Neuron (in vitro differentiated cells): Measurements from ENCODE around the gene DUSP6.

Experiments
- H2AFZ ChIP-seq: one replicate; pipeline ENCODE4 v1.6.1; 2013; ENCODE audit warnings: low read depth, mild to moderate bottlenecking, inconsistent platforms, low read length, moderate library complexity
- H3K27me3 ChIP-seq: one replicate; pipeline ENCODE4 v1.6.1; 2013; ENCODE audit warnings: low read length; ENCODE audit not compliant: insufficient read depth
- H3K36me3 ChIP-seq: one replicate; pipeline ENCODE4 v1.6.1; 2013; ENCODE audit warnings: low read length; ENCODE audit not compliant: insufficient read depth
- H3K4me1 ChIP-seq: one replicate; pipeline ENCODE4 v1.6.1; 2013; ENCODE audit warnings: low read length; ENCODE audit not compliant: insufficient read depth
- H3K4me3 ChIP-seq: 2 replicates; pipeline ENCODE4 v1.5.1; 2013; ENCODE audit warnings: mild to moderate bottlenecking, low read length, moderate library complexity
- H3K9me3 ChIP-seq: one replicate; pipeline ENCODE4 v1.6.1; 2013; ENCODE audit warnings: low read length

DUSP6 gene

DNA sequence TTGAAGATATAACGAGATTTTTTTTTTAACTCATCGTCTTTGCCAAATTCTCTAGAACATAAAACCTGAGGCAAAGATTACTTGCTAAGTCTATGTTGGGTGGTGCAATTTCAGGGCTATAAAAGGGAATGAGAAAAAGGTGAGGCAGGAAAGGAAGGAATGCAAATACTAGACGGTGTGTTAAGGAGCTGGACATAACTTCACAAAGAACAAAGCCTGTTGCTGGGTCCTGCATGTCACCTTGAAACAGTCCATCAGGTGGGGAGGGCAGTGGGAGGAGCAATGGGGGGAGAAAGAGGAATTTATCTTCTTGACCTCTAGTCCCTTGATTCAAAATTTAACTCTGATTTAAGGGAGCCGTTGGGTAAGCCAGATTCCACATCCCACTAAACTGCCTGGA is 16.1 kb upstream of the DUSP6 start:
- H3K9me3 ChIP-seq, result no peaks in the 10 kb centered on the region
- no peak overlapping the region for H3K4me3 ChIP-seq
- no peaks in the 10 kb centered on the region for H3K36me3 ChIP-seq
- H2AFZ ChIP-seq, result no peak overlapping the region
- no peaks in the 10 kb centered on the region for H3K4me1 ChIP-seq
- no peaks in the 10 kb centered on the region for H3K27me3 ChIP-seq

GRCh38 chr12:89366676-89367364 is 14.5 kb upstream of the DUSP6 start:
- no peak overlapping the region for H3K4me3 ChIP-seq
- no peaks in the 10 kb centered on the region for H3K9me3 ChIP-seq
- no peak overlapping the region for H2AFZ ChIP-seq
- H3K4me1 ChIP-seq, result no peaks in the 10 kb centered on the region
- no peaks in the 10 kb centered on the region for H3K27me3 ChIP-seq
- no peaks in the 10 kb centered on the region for H3K36me3 ChIP-seq

DNA sequence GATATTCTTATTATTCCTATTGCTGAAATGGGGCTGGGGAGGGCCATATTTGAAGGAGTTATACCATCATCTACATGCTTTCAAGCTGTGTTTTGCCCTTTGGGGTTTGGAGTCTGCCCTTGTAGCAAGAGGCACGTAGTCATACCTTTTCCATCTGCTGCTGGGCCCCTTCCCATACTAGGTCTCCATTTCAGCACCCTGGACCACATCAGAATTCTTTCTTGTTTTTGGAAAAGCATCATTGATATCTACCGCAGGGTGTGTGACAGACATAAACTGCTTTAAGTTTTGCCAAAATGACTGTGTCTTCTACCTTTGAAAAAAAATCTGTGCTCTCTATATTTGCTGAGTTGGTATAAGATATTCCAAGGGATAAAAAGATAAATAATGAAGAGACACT is 12.3 kb upstream of the DUSP6 start:
- no peak overlapping the region for H3K4me3 ChIP-seq
- H3K36me3 ChIP-seq, result no peaks in the 10 kb centered on the region
- no peaks in the 10 kb centered on the region for H3K4me1 ChIP-seq
- no peaks in the 10 kb centered on the region for H3K27me3 ChIP-seq
- no peak overlapping the region for H2AFZ ChIP-seq
- H3K9me3 ChIP-seq, result no peaks in the 10 kb centered on the region

DNA sequence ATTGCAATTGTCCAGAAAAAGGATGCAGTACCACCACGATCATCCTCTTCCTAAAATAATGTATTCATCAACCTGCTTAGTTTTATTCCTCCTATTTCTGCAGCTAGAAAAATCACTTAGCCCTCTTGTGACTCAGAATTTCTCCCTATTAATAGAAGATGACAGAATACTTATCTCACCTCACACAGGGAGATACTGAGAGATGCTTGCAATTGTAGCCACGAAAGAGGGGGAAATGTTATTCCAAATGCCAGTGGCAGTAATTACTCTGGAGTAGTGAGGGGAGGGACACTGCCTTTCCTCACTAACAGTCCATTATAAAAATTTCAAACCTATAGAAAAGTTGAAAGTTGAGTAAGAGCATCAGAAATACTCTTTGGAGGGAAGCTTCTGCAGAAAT is 11.8 kb upstream of the DUSP6 start:
- Histone ChIP-seq H3K4me3 (no peak overlapping the region), H3K4me1 (no peaks in the 10 kb centered on the region), H3K36me3 (no peaks in the 10 kb centered on the region), H3K27me3 (no peaks in the 10 kb centered on the region), H3K9me3 (no peaks in the 10 kb centered on the region), H2AFZ (no peak overlapping the region)

DNA sequence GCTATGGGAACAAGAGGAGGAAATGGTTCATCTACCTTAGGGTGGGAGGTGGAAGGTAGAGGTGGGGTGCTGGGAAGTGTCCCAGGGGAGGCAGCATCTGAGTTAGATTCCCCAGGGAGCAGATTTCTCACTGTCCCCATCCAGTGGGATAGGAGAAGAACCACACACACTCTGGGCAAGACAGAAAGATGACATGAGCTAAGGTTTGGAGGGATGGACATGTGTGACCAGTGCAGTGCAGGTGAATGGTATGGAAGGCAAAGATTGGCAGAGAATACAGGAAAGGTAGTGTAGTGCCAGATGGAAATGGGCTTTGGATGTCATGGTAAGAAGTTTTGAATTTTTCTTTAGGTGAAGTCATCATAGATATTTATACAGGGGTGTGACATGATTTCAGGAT is 11.3 kb upstream of the DUSP6 start:
- Histone ChIP-seq H3K4me1 (no peaks in the 10 kb centered on the region), H3K4me3 (no peak overlapping the region), H3K27me3 (no peaks in the 10 kb centered on the region), H3K9me3 (no peaks in the 10 kb centered on the region), H2AFZ (no peak overlapping the region), H3K36me3 (no peaks in the 10 kb centered on the region)

- Histone ChIP-seq H3K9me3 (no peaks in the 10 kb centered on the region), H3K4me3 (no peak overlapping the region), H2AFZ (no peak overlapping the region), H3K27me3 (no peaks in the 10 kb centered on the region), H3K4me1 (no peaks in the 10 kb centered on the region), H3K36me3 (peaks cover 1% of the 10 kb centered on the region)
Observed at GRCh38 chr12:89363084-89363483, 10.8 kb upstream of the DUSP6 start.

GRCh38 chr12:89359615-89360014 is 7.3 kb upstream of the DUSP6 start:
- H3K27me3 ChIP-seq, result no peaks in the 10 kb centered on the region
- H3K4me3 ChIP-seq, result no peak overlapping the region

GRCh38 chr12:89358805-89359204 is 6.5 kb upstream of the DUSP6 start:
- H3K9me3 ChIP-seq, result no peaks in the 10 kb centered on the region
- peaks cover 3% of the 10 kb centered on the region for H3K36me3 ChIP-seq
- H2AFZ ChIP-seq, result no peak overlapping the region
- no peaks in the 10 kb centered on the region for H3K27me3 ChIP-seq
- no peak overlapping the region for H3K4me3 ChIP-seq
- H3K4me1 ChIP-seq, result peaks cover 22% of the 10 kb centered on the region

More at GRCh38 chr12:89359615-89360014, 7.3 kb upstream of the DUSP6 start:
- Histone ChIP-seq H3K4me1 (peaks cover 19% of the 10 kb centered on the region), H3K36me3 (peaks cover 3% of the 10 kb centered on the region), H3K9me3 (no peaks in the 10 kb centered on the region), H2AFZ (no peak overlapping the region)

DNA sequence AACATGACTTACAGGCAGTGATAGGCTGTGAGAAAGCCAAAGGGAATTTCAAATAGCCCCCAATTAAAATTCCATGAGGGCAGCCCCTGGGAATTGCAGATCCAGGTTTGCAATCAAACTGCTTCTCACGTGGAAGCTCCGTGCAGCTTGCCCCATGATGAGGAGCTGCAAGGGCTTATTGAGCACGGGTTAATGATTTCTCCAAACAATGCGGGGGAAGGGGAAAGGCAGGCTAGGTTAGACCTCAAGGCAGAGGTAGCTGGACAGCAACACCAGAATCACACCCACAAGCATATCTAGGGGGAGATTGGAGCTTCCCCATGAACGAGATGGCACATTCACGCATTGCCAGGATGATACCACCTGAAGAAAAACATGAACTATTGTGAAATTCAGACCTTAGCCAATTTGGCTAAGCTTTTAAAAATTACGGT is 5.0 kb upstream of the DUSP6 start:
- H3K36me3 ChIP-seq, result peaks cover 3% of the 10 kb centered on the region
- no peaks in the 10 kb centered on the region for H3K9me3 ChIP-seq
- peaks cover 26% of the 10 kb centered on the region for H3K4me1 ChIP-seq
- H3K4me3 ChIP-seq, result no peak overlapping the region
- H2AFZ ChIP-seq, result no peak overlapping the region
- H3K27me3 ChIP-seq, result no peaks in the 10 kb centered on the region

DNA sequence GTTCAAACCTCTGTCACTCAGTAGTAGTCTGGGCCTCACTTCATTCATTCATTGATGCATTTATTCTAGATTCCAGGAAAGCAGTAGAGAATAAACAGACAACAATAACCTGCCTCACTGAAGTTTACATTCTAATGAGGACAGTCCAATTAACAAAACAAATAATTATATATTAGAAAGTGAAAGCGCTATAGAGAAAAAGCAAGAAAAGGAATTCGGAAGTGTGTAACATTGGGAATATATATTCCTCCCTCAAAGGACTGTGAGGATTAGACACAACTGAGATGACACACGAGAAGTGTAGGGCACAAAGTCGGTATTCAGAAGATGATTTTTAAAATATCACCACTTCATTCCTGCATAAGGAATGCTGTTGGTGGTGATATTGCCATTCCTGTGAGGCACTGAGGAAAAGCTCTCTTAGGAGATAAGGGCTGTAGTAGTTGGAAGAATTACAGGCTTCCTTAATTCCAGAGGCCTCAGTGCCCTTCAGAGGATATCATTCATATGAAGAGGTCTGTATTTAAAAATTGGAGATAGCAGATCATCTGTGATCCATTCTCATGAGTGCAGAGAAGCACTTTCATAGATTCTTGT is 3.9 kb upstream of the DUSP6 start:
- H3K36me3 ChIP-seq, result peaks cover 3% of the 10 kb centered on the region
- H3K4me1 ChIP-seq, result peaks cover 27% of the 10 kb centered on the region
- H3K4me3 ChIP-seq, result no peak overlapping the region
- H2AFZ ChIP-seq, result no peak overlapping the region
- H3K9me3 ChIP-seq, result no peaks in the 10 kb centered on the region
- no peaks in the 10 kb centered on the region for H3K27me3 ChIP-seq

GRCh38 chr12:89355243-89356068 is 3.2 kb upstream of the DUSP6 start:
- no peaks in the 10 kb centered on the region for H3K27me3 ChIP-seq

DNA sequence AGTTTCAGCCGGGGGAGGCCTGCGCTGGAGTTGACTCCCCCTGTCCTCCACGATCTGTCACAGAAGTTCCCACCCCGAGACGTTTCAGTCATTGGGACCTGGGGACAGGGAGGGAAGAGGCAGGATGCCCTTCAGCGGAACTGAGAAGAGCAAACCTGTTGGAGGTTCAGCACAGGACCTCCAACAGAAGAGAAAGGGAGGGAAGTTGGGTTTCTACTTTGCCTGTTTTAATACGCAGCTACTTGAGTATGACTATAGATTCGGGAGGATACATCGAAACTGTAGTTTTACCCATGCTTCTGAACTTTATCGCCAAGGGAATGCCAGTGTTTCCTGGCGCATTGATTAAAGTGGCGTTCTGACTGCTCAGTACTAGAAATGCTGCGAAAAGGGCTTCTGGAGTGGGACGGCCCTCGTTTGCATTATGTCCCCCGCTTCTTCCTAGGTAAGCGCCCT is 2.3 kb upstream of the DUSP6 start:
- Histone ChIP-seq H2AFZ (peak overlapping the region; percentile 75), H3K27me3 (no peaks in the 10 kb centered on the region), H3K4me1 (peaks cover 42% of the 10 kb centered on the region), H3K4me3 (peak overlapping the region; percentile 69), H3K9me3 (no peaks in the 10 kb centered on the region), H3K36me3 (peaks cover 3% of the 10 kb centered on the region)

More at GRCh38 chr12:89355243-89356068, 3.2 kb upstream of the DUSP6 start:
- Histone ChIP-seq H3K4me1 (peaks cover 34% of the 10 kb centered on the region), H2AFZ (peak overlapping the region; percentile 75), H3K4me3 (peak overlapping the region; percentile 69), H3K9me3 (no peaks in the 10 kb centered on the region), H3K36me3 (peaks cover 3% of the 10 kb centered on the region)
